ENCODE results near the gene ABCA13. TPM values are rescaled to one million over a fixed set of nuclear protein-coding genes. Genes with fewer than 3 reads are reported as not detected.

ABCA13 gene
- not detected in 2 replicates for total RNA-seq (ENCODE audit: low replicate concordance)

- Histone ChIP-seq H3K27me3 (no peaks in the 10 kb centered on the region), H3K9me3 (ENCODE audit: low read depth) (no peaks in the 10 kb centered on the region), H3K4me3 (no peak within 1 kb of the TSS), H4K20me1 (ENCODE audit: low read depth) (no peaks in the 10 kb centered on the region), H3K9ac (no peak within 1 kb of the TSS), H3K36me3 (no peaks in the 10 kb centered on the region), H3K27ac (no peak within 1 kb of the TSS), H3F3A (ENCODE audit: low read depth) (no peaks in the 10 kb centered on the region), H3K4me1 (no peaks in the 10 kb centered on the region), H2AFZ (replicated peaks) (no peak within 1 kb of the TSS), H3K79me2 (ENCODE audit: low read depth) (no peaks in the 10 kb centered on the region), H3K4me2 (no peak within 1 kb of the TSS)
- Mint-ChIP-seq H3K4me3 (no peak within 1 kb of the TSS), H3K9me3 (peaks cover 20% of the 10 kb centered on the region), H3K27me3 (ENCODE audit: insufficient read depth, low read depth) (peaks cover 4% of the 10 kb centered on the region), H3K27ac (no peak within 1 kb of the TSS), H3K36me3 (no peaks in the 10 kb centered on the region), H3K4me1 (peaks cover 6% of the 10 kb centered on the region)
- TF ChIP-seq EZH2phosphoT487 (IDR thresholded peaks at IDR 0.05) (no peak), CTCF (IDR thresholded peaks at IDR 0.05) (no peak), EZH2 (IDR thresholded peaks at IDR 0.05) (no peak)
- peak; percentile 10 for DNase-seq (ENCODE audit: low spot score)
Observed at GRCh38 chr7:48171202-48171601, at the start of gene ABCA13. Gene ABCA13, plus strand, starts transcription at chr7:48171458. Its CDS starts 26 bp downstream, at chr7:48171484.

GRCh38 chr7:48126037-48126436, 45.2 kb upstream of the ABCA13 start:
- no peaks in the 10 kb centered on the region for H3K36me3 ChIP-seq
- H3K27me3 ChIP-seq, result no peaks in the 10 kb centered on the region
- H3K4me3 ChIP-seq, result no peak overlapping the region
- Mint-ChIP-seq H3K27ac (no peak overlapping the region), H3K36me3 (no peaks in the 10 kb centered on the region), H3K4me3 (no peak overlapping the region), H3K27me3 (ENCODE audit: insufficient read depth, low read depth) (no peaks in the 10 kb centered on the region), H3K4me1 (peaks cover 2% of the 10 kb centered on the region), H3K9me3 (peaks cover 10% of the 10 kb centered on the region)
- H3K79me2 ChIP-seq (ENCODE audit: low read depth), result no peaks in the 10 kb centered on the region
- H3K4me1 ChIP-seq, result no peaks in the 10 kb centered on the region
- no peak for TF ChIP-seq CTCF (IDR thresholded peaks at IDR 0.05)
- no peak for TF ChIP-seq EZH2phosphoT487 (IDR thresholded peaks at IDR 0.05)
- no peak for TF ChIP-seq EZH2 (IDR thresholded peaks at IDR 0.05)
- H2AFZ ChIP-seq (replicated peaks), result no peak overlapping the region
- no peak for DNase-seq (ENCODE audit: low spot score)
- no peaks in the 10 kb centered on the region for H3K9me3 ChIP-seq (ENCODE audit: low read depth)
- H3K9ac ChIP-seq, result no peak overlapping the region
- H4K20me1 ChIP-seq (ENCODE audit: low read depth), result no peaks in the 10 kb centered on the region
- no peak overlapping the region for H3K4me2 ChIP-seq
- no peak overlapping the region for H3K27ac ChIP-seq
- H3F3A ChIP-seq (ENCODE audit: low read depth), result peaks cover 3% of the 10 kb centered on the region

GRCh38 chr7:48130658-48131108, 40.6 kb upstream of the ABCA13 start:
- no peak for TF ChIP-seq EZH2 (IDR thresholded peaks at IDR 0.05)
- no peak for TF ChIP-seq EZH2phosphoT487 (IDR thresholded peaks at IDR 0.05)
- no peak for TF ChIP-seq CTCF (IDR thresholded peaks at IDR 0.05)
- Histone ChIP-seq H4K20me1 (ENCODE audit: low read depth) (no peaks in the 10 kb centered on the region), H3K4me1 (no peaks in the 10 kb centered on the region), H3K9ac (no peak overlapping the region), H3K4me3 (no peak overlapping the region), H3F3A (ENCODE audit: low read depth) (peaks cover 3% of the 10 kb centered on the region), H2AFZ (replicated peaks) (no peak overlapping the region), H3K4me2 (no peak overlapping the region), H3K36me3 (no peaks in the 10 kb centered on the region), H3K79me2 (ENCODE audit: low read depth) (no peaks in the 10 kb centered on the region), H3K27me3 (no peaks in the 10 kb centered on the region), H3K27ac (no peak overlapping the region), H3K9me3 (ENCODE audit: low read depth) (no peaks in the 10 kb centered on the region)
- Mint-ChIP-seq H3K36me3 (no peaks in the 10 kb centered on the region), H3K9me3 (peaks cover 8% of the 10 kb centered on the region), H3K4me3 (no peak overlapping the region), H3K27me3 (ENCODE audit: insufficient read depth, low read depth) (peaks cover 3% of the 10 kb centered on the region), H3K27ac (no peak overlapping the region), H3K4me1 (peaks cover 2% of the 10 kb centered on the region)
- no peak for DNase-seq (ENCODE audit: low spot score)

Data from neural progenitor cell (in vitro differentiated cells).